SH-SY5Y (cell line): Measurements from ENCODE around the gene TSC2.

Experiments
- GATA2 ChIP-seq: IDR thresholded peaks from 2 replicates; pipeline ENCODE4 v1.6.1; 2011; ENCODE audit warnings: mild to moderate bottlenecking, low read depth, low read length
- GATA3 ChIP-seq: IDR thresholded peaks from 2 replicates; pipeline ENCODE4 v1.6.1; 2011; ENCODE audit warnings: low read depth, mild to moderate bottlenecking, low read length, moderate library complexity

Gene TSC2

DNA sequence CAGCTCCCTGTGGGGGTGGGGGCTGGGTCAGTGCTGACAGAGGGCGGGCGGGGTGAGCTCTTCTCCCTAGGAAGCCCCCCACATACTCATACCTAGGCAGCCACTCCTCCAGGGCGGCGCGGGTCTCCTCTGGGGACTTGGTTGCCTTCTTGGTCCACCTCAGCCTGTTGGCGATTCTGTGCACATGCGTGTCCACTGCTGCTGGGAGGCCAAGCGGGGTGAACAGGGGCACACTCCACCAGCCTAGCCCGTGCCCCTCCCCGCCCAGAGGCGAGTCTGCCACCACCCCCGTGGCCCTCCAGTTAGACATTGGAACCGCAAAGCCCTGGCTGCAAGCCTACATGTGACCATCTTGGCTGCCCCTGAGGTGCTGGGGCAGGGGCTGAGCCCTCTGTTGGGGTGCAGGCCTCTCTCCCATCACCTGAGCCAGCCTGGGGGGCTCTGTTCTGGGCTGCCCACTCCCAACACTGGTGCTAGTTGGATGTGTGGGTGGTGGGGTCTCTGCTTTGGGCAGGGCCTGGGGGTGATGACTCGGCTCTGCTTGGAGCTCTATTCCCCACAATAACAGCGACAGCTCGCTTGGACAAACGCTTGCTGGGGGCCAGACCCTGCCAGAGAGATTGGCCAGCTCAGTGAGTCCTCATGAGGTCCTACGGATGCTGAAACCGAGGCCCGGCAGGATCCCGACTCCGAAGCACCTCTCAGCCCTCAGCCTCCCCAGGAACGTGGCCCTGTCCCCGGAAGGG, 7.6 kb upstream of the TSC2 start:
- TF ChIP-seq GATA2 (no peak), GATA3 (no peak)

DNA sequence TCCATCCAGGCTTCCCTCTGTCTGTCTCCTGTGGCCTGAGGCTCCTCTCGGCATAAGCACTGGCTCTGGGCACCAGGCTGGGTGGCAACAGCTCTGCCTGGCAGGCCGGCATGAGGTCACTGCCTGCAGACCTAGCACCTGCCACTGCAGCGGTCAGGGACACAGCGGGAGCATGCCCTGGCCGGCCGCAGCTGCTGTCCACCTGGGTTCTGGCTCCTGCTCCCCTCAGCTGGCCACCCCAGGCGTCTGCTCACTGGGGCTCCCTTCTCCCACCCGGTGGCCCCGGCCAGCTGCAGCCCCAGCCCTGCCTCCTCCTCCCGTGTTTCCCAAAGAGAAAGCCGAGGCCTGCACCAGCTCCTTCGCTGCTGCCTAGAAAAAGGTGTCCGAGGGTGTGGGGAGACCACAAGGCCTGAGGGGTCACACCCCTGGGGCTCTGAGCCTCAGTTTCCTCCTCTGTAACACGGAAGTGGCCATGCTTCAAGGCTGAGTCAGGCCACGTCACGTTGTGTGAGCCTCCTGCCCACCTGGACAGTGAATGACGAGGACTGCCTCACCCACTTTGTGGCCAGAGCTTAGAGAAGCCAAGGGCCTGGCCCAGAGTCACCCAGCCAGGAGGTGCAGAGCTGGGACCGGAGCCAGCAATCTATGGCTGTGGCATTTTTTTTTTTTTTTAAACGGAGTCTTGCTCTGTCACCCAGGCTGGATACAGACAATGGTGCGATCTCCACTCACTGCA, 6.8 kb upstream of the TSC2 start:
- no peak for TF ChIP-seq GATA3
- no peak for TF ChIP-seq GATA2

DNA sequence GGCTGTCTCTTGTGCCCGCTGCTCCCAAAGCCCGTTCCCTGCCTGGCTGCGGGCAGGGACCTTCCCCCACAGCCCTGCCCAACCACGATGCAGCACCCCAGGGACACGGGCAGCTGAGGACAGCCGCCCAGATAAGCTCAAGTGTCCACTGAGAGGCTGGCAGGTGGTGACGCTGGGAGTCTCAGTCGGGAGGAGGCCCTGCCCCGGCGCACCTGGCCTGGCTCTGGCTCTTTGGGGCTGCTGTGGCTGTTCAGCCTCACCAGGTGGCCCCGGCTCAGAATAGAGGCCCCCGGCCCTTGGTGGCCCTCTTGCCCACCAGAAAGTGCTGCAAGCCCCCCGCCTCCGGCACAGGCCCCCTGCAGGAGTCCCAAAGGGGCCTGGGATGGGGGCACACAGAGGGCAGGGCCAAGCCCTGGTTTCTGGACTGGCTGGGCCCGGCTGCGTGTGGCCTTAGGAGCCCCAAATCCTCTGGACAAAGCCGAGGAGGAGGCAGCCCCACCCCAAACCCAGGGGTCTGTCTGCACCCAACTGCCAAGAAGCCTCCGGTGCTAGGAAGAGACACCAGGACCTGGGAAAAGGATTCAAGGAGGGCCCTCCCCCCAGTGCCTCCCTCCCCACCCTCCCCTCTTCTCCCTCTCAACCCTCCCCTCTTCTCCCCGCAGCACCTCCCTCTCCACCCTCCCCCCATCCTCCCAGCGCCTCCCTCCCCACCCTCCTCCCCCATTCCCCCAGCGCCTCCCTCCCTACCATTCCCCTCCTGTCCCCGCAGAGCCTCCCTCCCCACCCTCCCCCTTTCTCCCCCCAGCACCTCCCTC, 5.4 kb upstream of the TSC2 start:
- TF ChIP-seq GATA2 (no peak), GATA3 (no peak)

DNA sequence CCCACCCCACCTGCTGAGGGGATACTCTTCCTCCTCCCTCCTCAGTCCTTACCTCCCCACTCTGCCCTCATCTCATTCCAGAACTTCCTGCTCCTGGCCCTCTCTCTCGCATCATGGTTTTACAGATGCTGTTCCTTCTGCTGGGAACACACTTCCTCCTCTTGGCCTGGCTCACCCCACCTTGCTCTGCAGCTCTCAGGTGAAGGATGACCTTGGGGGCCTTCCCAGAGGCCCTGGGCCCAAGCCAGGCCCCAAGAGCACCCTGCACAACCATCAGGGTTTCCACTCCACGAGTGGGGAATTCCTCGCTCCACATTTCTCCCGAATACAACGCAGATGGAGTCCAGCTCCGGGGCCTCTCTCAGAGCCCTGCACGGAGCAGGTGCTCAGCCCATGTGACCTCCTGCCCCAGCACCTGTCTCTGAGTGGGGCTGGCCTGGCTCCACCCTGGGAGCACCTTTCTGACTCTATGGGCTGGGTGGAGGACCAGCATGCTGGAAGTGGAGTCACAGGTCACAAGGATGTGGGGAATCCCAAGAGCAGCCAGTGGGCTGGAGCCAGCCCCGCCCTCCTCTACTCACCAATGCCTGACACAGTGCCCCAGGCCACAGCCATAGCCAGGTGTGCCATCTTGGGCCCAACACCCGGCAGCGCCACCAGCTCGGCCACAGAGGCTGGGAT, 4.7 kb upstream of the TSC2 start:
- TF ChIP-seq GATA3 (no peak), GATA2 (no peak)

DNA sequence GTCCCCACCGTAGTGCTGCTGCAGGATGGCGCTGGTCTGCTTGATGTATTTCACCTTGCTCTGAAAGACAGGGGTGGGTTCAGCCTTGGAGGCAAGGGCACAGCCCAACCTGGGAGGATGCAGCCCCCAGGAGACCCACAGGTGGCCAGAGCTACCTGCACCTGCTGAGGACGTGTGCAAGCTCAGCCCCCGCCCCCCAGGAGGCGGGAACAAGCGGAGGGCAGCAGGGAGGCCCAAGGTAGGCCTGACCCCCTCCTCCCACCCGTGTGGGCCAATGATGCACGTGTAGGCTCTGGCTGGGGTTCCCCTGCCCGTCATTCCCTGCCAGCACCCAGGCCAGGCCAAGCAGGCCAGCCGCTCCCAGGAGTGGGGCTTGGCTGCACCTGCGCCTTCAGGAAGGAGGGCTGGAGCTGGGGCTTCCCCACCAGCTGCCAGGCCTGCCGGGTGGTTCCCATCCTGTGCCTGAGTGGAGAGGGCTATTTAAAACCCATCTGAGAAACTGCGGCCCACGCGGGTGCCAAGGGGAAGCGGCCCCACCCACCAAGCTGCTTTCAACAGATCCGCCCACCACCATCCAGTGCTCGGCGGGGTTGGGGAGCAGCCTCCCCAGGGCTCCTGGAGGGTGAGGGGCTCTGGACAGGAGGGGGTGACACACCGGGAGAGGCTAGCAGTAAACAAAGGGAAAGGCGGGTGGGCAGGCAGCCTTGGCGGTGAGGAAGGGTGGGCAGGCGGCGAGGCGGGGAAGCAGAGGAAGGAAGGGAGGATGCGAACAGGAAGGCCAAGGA, 3.9 kb upstream of the TSC2 start:
- no peak for TF ChIP-seq GATA3
- TF ChIP-seq GATA2: no peak

DNA sequence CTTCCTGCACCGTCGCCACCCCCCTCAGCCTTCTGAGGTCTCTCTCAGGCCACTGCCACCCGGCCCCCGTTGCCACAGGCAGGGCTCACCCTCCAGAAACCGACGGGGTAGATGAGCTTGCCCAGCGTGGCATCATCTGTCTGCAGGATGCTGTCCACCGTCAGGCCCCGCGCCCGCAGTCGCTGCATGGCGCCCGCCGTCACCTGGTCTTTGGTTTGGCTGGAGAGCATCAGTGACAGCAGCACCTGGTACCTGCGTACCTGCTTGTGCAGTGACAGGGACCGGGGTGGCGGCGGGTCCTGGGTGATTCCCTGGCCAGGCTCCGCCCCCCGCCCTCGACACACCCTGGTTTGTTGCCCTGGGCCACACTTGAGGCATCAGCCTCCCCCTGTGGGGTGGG, 3.2 kb upstream of the TSC2 start:
- TF ChIP-seq GATA2: no peak
- TF ChIP-seq GATA3: no peak

DNA sequence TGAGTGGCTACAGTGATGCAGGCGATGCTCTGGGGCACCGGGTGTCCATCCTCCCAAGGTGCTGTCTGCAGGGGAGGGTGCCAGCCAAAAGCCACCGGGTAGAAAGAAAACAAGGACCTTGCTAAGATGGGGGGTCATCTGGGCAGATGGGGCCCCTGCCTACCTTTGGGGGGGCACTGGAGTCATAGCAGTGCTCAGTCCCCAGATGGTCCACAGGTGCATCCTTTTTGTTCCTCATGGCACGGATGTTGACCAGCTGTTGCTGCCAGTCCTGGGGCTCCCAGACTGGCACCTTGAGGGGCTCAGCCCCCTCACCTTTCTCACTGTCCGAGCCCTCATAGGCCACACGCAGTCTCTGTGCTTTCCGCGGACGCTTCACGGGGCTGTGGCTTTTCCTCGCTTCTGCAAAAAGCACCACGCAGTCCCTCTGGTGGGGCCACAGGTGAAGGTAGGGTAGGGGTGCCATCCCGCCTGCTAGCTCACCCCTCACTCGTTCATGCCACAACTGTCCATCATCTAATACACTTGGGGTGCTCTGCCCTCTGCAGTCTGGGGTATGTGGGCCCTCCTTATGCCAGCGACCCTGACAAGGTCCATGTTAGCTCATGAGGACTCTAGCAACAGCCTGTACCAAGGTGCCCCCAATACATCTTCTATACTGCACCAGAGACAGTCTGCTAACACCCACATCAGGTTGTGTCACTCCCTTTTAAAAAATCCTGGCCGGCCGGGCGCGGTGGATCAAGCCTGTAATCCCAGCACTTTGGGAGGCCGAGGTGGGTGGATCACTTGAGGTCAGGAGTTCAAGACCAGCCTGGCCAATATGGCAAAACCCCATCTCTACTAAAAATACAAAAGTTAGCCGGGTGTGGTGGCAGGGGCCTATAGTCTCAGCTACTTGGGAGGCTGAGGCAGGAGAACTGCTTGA, 1.6 kb upstream of the TSC2 start:
- TF ChIP-seq GATA3 (no peak), GATA2 (no peak)

DNA sequence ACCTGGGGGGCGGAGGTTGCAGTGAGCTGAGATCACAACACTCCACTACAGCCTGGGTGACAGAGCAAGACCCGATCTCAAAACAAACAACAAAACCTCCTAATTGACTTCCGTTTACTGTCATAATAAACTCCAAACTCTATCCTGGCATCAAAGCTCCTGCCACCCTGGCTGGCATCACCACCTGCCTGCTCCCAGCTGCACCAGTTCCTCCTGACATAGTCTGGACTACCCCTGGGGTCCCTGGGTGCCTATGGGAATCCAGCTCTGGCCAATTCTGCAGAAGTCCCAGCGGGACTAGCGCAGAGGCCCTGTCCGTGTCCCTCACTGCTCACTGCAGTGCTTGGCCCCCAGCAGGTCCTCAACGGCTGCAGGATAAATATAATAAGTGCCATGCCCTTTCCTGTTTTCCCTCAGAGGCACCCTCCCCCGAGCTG, 874 bp upstream of the TSC2 start:
- TF ChIP-seq GATA3 (no peak), GATA2 (no peak)

DNA sequence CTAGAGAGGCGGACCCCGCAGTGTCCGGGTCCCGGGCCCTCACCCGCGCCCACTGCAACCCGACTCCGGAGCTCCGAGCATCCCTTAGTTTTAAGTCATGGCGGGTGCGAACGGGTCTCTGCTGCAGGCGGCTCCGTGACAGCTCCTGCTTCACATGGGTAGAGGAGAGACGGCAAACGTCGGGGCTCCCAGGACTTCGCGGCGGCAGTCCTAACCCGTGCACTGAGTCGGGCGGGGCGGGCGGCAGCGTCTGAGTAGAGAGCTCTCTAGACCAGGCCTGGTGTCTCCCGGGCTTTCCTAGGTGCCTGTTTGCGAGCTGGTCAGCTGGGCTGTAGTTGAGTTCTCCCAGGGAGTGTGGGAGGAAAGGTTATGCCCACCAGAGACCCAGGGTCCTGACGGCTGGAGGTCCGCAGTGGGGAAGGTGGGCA, 345 bp downstream of the TSC2 start:
- TF ChIP-seq GATA3 (no peak), GATA2 (no peak)

DNA sequence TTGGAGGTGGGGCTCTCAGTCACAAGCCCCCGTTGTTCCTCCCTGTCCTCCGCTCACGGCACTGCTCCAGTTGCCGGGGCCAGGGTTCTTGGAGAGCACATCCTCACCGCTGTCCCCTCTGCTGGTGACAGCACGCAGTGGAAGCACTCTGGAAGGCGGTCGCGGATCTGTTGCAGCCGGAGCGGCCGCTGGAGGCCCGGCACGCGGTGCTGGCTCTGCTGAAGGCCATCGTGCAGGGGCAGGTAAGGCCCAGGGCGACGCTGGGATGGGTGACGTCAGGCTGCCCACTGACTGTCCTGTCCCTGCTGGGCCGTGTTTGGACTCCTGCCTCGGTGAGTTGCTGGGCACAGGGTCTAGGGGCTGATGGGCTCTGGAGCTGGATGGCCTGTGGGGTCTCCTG, 5.4 kb downstream of the TSC2 start:
- TF ChIP-seq GATA2: no peak
- no peak for TF ChIP-seq GATA3

DNA sequence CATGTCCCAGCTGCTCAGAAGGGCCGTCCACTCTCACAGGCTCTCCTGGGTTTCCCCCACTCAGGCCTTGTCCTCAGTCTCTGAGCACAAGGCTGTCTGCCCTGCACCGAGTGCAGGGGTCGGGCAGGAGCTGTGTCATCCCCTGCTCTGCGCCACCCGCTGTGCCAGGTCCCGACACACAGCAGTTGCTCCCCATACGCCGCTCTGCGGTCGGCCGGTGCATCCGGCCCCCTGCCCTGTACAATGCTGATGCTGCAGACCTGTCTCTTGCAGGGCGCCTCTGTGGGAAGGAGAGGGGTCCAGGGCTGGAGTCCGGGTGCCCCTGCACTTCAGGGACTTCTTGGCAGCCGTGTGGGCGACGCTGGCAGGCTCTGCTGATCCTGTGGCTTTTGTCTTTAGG, 6.1 kb downstream of the TSC2 start:
- TF ChIP-seq GATA3 (no peak), GATA2 (no peak)

DNA sequence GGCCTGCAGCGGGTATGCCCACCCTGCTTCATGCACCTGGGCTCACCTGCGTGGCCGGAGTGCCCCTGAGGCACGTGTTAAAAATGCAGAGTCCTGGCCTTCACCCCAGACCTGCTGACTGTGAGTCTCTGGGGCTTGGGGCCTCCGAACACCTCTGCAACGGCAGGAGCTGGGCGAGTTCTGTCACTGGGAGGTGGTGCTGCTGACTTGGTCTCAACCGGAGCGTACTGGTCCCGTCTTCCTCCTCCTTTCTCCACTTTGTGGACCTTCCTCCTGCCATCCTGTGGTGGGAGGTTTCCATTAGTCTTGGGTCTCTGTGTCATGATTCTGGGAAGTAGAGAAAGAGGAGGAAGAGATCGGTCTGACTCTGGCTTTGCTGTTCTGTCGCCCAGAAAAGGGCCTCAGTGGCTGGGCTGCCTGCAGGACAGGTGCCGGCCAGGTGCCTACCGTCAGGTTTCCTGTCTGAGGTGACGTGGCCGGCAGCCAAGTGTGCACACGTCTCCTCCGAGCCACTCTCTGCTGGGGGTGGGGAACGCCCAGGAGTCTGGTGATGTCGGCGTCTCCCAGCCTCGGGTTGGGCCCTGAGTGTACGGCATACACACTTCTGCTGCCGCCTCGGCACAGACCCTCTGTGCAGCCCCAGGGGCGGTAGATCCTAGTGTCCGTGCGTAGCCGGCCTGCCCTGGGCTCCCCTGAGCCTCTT, 6.9 kb downstream of the TSC2 start:
- TF ChIP-seq GATA3 (no peak), GATA2 (no peak)
